Jurkat, Clone E6-1 (cell line): ENCODE data around the gene MICALL2.
"Not testable (repeated sequence)": the region's sequence is repeated elsewhere in the genome, so short reads cannot be mapped to it uniquely, and the experiment has no call there.

Source experiments
- DNase-seq: peaks from one replicate; pipeline ENCODE4 v3.0.0-alpha.2; 2011; ENCODE audit warnings: low read depth, low spot score
- H3K4me3 ChIP-seq: 2 replicates; pipeline ENCODE4 v1.5.1; 2011; ENCODE audit warnings: mild to moderate bottlenecking, low read length, control low read depth, moderate library complexity

MICALL2 gene

GRCh38 chr7:1455955-1456354, 3.3 kb downstream of the MICALL2 start:
- H3K4me3 ChIP-seq: no peak overlapping the region
- no peak for DNase-seq

GRCh38 chr7:1455241-1455939, 3.9 kb downstream of the MICALL2 start:
- no peak for DNase-seq
- no peak overlapping the region for H3K4me3 ChIP-seq

- no peak overlapping the region for H3K4me3 ChIP-seq
- DNase-seq: no peak
Measured at GRCh38 chr7:1454542-1454941, 4.7 kb downstream of the MICALL2 start.

GRCh38 chr7:1452205-1452604, 7.1 kb downstream of the MICALL2 start:
- no peak for DNase-seq
- no peak overlapping the region for H3K4me3 ChIP-seq

- H3K4me3 ChIP-seq: no peak overlapping the region
- no peak for DNase-seq
Measured at GRCh38 chr7:1450987-1451386, 8.3 kb downstream of the MICALL2 start.

GRCh38 chr7:1450431-1450830, 8.8 kb downstream of the MICALL2 start:
- no peak for DNase-seq
- no peak overlapping the region for H3K4me3 ChIP-seq

- DNase-seq: no peak
- no peak overlapping the region for H3K4me3 ChIP-seq
Measured at GRCh38 chr7:1449951-1450350, 9.3 kb downstream of the MICALL2 start.

- DNase-seq: no peak
- H3K4me3 ChIP-seq: no peak overlapping the region
Measured at GRCh38 chr7:1449501-1449900, 9.8 kb downstream of the MICALL2 start.

- no peak overlapping the region for H3K4me3 ChIP-seq
- no peak for DNase-seq
Measured at GRCh38 chr7:1448958-1449357, 10.3 kb downstream of the MICALL2 start.

GRCh38 chr7:1447551-1448244, 11.6 kb downstream of the MICALL2 start:
- DNase-seq: no peak
- H3K4me3 ChIP-seq: no peak overlapping the region

GRCh38 chr7:1447112-1447511, 12.2 kb downstream of the MICALL2 start:
- DNase-seq: no peak
- no peak overlapping the region for H3K4me3 ChIP-seq

- no peak for DNase-seq
- no peak overlapping the region for H3K4me3 ChIP-seq
Measured at GRCh38 chr7:1446620-1447032, 12.6 kb downstream of the MICALL2 start.

GRCh38 chr7:1446026-1446425, 13.2 kb downstream of the MICALL2 start:
- H3K4me3 ChIP-seq: not testable (repeated sequence)
- DNase-seq: peak; percentile 44

GRCh38 chr7:1445341-1445740, 13.9 kb downstream of the MICALL2 start:
- DNase-seq: no peak

GRCh38 chr7:1444925-1445322, 14.3 kb downstream of the MICALL2 start:
- no peak overlapping the region for H3K4me3 ChIP-seq
- no peak for DNase-seq

More at GRCh38 chr7:1445341-1445740, 13.9 kb downstream of the MICALL2 start:
- H3K4me3 ChIP-seq: no peak overlapping the region

GRCh38 chr7:1444214-1444924, 14.9 kb downstream of the MICALL2 start:
- no peak for DNase-seq
- no peak overlapping the region for H3K4me3 ChIP-seq

- not testable (repeated sequence) for DNase-seq, H3K4me3 ChIP-seq
Measured at GRCh38 chr7:1443587-1444200, 15.6 kb downstream of the MICALL2 start.

- no peak overlapping the region for H3K4me3 ChIP-seq
- DNase-seq: no peak
Measured at GRCh38 chr7:1442355-1443124, 16.7 kb downstream of the MICALL2 start.
